Measurements from ENCODE around the gene THSD8.
A peak's percentile ranks its signal among the peaks of the same experiment; 100 is the strongest.

The THSD8 gene

GRCh38 chr19:12801466-12802266 is at the start of gene THSD8, which contains the start of gene PRDX2:
TSS of gene THSD8 (plus strand) at chr19:12802069. CDS start at chr19:12802072, 3 bp downstream.
TSS of gene PRDX2 (minus strand) at chr19:12801800. CDS start at chr19:12801261, 539 bp downstream.
- intact Hi-C loops (cut with DNase I): no loop called here
- DNase-seq: peak; percentile 51 to 93 (median 84)

- intact Hi-C loops (cut with DNase I): no loop called here
- DNase-seq: no peak
Measured at GRCh38 chr19:12754465-12755196, 47.2 kb upstream of the THSD8 start.

GRCh38 chr19:12756150-12756883 is 45.6 kb upstream of the THSD8 start:
- intact Hi-C loops (cut with DNase I): no loop called here

GRCh38 chr19:12757544-12758274 is 44.2 kb upstream of the THSD8 start:
- intact Hi-C loops (cut with DNase I): no loop called here

More at GRCh38 chr19:12756150-12756883, 45.6 kb upstream of the THSD8 start:
- no peak for DNase-seq

GRCh38 chr19:12759686-12760085 is 42.2 kb upstream of the THSD8 start:
- intact Hi-C loops (cut with DNase I): loop anchor here (5.0 kb wide), 1 partner anchor 38 kb away; no protein-coding TSS in a partner anchor
- no peak for DNase-seq

More at GRCh38 chr19:12757544-12758274, 44.2 kb upstream of the THSD8 start:
- peak; percentile 29 to 84 (median 64) for DNase-seq

- intact Hi-C loops (cut with DNase I): loop anchor here (5.0 kb wide), 1 partner anchor 34 kb away; no protein-coding TSS in a partner anchor
- DNase-seq: no peak
Measured at GRCh38 chr19:12763100-12763499, 38.8 kb upstream of the THSD8 start.

- intact Hi-C loops (cut with DNase I): loop anchor here (5.0 kb wide), 2 partner anchors 33 to 83 kb away; no protein-coding TSS in a partner anchor
- DNase-seq: no peak
Measured at GRCh38 chr19:12764698-12765097, 37.2 kb upstream of the THSD8 start.

- intact Hi-C loops (cut with DNase I): loop anchor here (5.0 kb wide), 1 partner anchor 81 kb away; no protein-coding TSS in a partner anchor
- peak in 35 of 42 donors; percentile 65 to 93 (median 85) for DNase-seq
Measured at GRCh38 chr19:12766051-12766521, 35.8 kb upstream of the THSD8 start.

GRCh38 chr19:12767150-12767549 is 34.7 kb upstream of the THSD8 start:
- DNase-seq: no peak
- intact Hi-C loops (cut with DNase I): loop anchor here (5.0 kb wide), 1 partner anchor 80 kb away; no protein-coding TSS in a partner anchor

- intact Hi-C loops (cut with DNase I): loop anchor here (5.0 kb wide), 1 partner anchor 80 kb away; no protein-coding TSS in a partner anchor
- DNase-seq: no peak
Measured at GRCh38 chr19:12767666-12768065, 34.2 kb upstream of the THSD8 start.

GRCh38 chr19:12769689-12770088 is 32.2 kb upstream of the THSD8 start:
- no peak for DNase-seq
- intact Hi-C loops (cut with DNase I): loop anchor here (5.0 kb wide), 1 partner anchor 78 kb away; no protein-coding TSS in a partner anchor

GRCh38 chr19:12770922-12771321 is 30.9 kb upstream of the THSD8 start:
- no peak for DNase-seq
- intact Hi-C loops (cut with DNase I): no loop called here

- intact Hi-C loops (cut with DNase I): no loop called here
Measured at GRCh38 chr19:12772323-12772722, 29.5 kb upstream of the THSD8 start.

GRCh38 chr19:12773571-12773970 is 28.3 kb upstream of the THSD8 start:
- intact Hi-C loops (cut with DNase I): no loop called here
- no peak for DNase-seq

More at GRCh38 chr19:12772323-12772722, 29.5 kb upstream of the THSD8 start:
- no peak for DNase-seq

- DNase-seq: peak in 33 of 42 donors; percentile 25 to 79 (median 60)
- intact Hi-C loops (cut with DNase I): no loop called here
Measured at GRCh38 chr19:12774588-12775555, 27.0 kb upstream of the THSD8 start, which contains the start of gene HOOK2. TSS of gene HOOK2 (minus strand) at chr19:12775552. CDS start at chr19:12775449, 103 bp downstream.

GRCh38 chr19:12777217-12778016 is 24.5 kb upstream of the THSD8 start:
- peak; percentile 58 to 93 (median 86) for DNase-seq
- intact Hi-C loops (cut with DNase I): loop anchor here (2.0 kb wide), 1 partner anchor 19 kb away; no protein-coding TSS in a partner anchor
